ENCODE results near the gene PRKG1.

- TF ChIP-seq CTCF (IDR thresholded peaks at IDR 0.05) (no peak), POLR2A (IDR thresholded peaks at IDR 0.05) (no peak)
Measured at GRCh38 chr10:52066383-52066782, 992.1 kb downstream of the PRKG1 start.

Measured in Peyer's patch (tissue), 4 donors.